ENCODE measurements around the gene DAZAP1. TPM values are rescaled to one million over a fixed set of nuclear protein-coding genes. Genes with fewer than 3 reads are reported as not detected.
A peak's percentile ranks its signal among the peaks of the same experiment; 100 is the strongest.

The DAZAP1 gene
- polyA plus RNA-seq, 1 donor (not counting 4 experiments of a cell fraction or from before 2014, with no cell fraction given), result 99.2 TPM

DNA sequence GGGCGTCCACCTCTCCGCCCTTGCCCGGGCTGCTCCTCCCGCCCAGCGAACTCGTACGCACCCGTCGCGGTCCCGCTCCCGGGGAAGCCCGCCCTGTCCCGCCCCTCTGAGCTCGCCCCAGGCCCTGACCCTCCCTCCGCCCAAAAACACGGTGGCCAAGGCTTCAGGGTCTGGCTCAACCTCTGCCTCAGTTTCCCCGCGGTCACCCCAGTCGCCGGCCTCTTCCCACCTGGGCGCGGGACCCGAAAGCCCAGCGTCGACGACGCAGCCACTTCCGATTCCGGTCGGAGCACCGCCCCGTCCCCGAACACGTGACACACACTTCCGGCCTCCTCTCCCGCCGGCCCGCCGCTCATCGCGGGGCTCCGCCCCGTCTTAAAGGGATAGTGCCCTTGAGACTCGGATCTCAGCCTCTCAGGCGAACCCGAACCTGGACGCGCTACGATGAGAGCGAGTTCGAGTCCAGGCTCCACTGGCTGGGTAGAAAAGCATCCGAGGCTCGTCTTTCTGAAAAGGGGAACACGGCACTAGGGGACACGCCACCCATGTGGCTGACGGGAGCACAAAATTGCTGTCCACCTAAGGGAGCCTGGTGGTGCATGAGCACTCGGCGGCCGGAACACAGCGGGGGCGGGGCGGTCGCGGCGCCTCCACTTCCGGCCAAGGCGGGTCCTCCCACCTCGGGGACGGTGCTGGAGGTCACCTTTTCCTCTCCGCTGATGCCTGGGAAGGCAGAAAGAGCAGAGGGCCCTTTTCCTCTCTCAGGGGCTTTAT, 71.7 kb downstream of the DAZAP1 start, which contains the start of gene C19orf25:
TSS of gene C19orf25 (minus strand) at position 282 of the 774 bp plus-strand sequence. CDS start 312 bp downstream, outside the sequence.
- H2AFZ ChIP-seq (ENCODE audit: control insufficient read depth, low read length), result peak within 1 kb of the TSS; percentile 98
- H3K4me2 ChIP-seq (ENCODE audit: control insufficient read depth, extremely low read depth, insufficient read depth, low read depth, low read length), result peak within 1 kb of the TSS; percentile 78
- peaks cover 4% of the 10 kb centered on the region for H3K9me1 ChIP-seq (ENCODE audit: control insufficient read depth, extremely low read depth, insufficient read depth, low read length)
- DNase-seq (ENCODE audit: low read depth, low spot score) (no peak), FAIRE-seq (peak; percentile 96)
- peaks cover 13% of the 10 kb centered on the region for H3K4me1 ChIP-seq (ENCODE audit: control insufficient read depth, extremely low read depth, insufficient read depth, low read length)
- H3K27ac ChIP-seq (ENCODE audit: control insufficient read depth, insufficient read depth, low read length), result peak within 1 kb of the TSS; percentile 20
- no peaks in the 10 kb centered on the region for H3K9me3 ChIP-seq (ENCODE audit: control insufficient read depth, low read depth, low read length)
- H3K4me3 ChIP-seq (ENCODE audit: control insufficient read depth in 2 of 3, extremely low read depth in 1 of 3, insufficient read depth in 2 of 3, low read depth in 1 of 3, low read length in 3 of 3), result peak within 1 kb of the TSS; percentile 87 to 99 (median 89)
- H4K20me1 ChIP-seq (ENCODE audit: control insufficient read depth, extremely low read depth, insufficient read depth, low read length), result no peaks in the 10 kb centered on the region
- peaks cover 26% of the 10 kb centered on the region for H3K79me2 ChIP-seq (ENCODE audit: control insufficient read depth, insufficient read depth, low read length)
- H3K36me3 ChIP-seq (ENCODE audit: control insufficient read depth in 2 of 2, extremely low read depth in 1 of 2, insufficient read depth in 2 of 2, low read length in 2 of 2), result peaks cover 5 to 15% of the 10 kb centered on the region in 2 experiments
- H3K27me3 ChIP-seq (ENCODE audit: control insufficient read depth, extremely low read depth, insufficient read depth, low read length), result no peaks in the 10 kb centered on the region
- dilution Hi-C loops (cut with MboI; ENCODE audit: extremely low pct_ligation_motif_present, low sequenced_read_pairs), result no loop called here
- TF ChIP-seq, protein P1, sequence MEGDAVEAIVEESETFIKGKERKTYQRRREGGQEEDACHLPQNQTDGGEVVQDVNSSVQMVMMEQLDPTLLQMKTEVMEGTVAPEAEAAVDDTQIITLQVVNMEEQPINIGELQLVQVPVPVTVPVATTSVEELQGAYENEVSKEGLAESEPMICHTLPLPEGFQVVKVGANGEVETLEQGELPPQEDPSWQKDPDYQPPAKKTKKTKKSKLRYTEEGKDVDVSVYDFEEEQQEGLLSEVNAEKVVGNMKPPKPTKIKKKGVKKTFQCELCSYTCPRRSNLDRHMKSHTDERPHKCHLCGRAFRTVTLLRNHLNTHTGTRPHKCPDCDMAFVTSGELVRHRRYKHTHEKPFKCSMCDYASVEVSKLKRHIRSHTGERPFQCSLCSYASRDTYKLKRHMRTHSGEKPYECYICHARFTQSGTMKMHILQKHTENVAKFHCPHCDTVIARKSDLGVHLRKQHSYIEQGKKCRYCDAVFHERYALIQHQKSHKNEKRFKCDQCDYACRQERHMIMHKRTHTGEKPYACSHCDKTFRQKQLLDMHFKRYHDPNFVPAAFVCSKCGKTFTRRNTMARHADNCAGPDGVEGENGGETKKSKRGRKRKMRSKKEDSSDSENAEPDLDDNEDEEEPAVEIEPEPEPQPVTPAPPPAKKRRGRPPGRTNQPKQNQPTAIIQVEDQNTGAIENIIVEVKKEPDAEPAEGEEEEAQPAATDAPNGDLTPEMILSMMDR (optimal IDR thresholded peaks at IDR 0.05 in 1 of 3, IDR thresholded peaks at IDR 0.05 in 1 of 3, conservative IDR thresholded peaks at IDR 0.05 in 1 of 3; ENCODE audit: extremely low read depth in 1 of 3, insufficient read depth in 2 of 3, low read length in 3 of 3), result no peak
- no peak for TF ChIP-seq EZH2 (IDR thresholded peaks at IDR 0.05; ENCODE audit: low read length)
- H3K9ac ChIP-seq (ENCODE audit: control insufficient read depth, extremely low read depth, insufficient read depth, low read length), result peak within 1 kb of the TSS; percentile 77

DNA sequence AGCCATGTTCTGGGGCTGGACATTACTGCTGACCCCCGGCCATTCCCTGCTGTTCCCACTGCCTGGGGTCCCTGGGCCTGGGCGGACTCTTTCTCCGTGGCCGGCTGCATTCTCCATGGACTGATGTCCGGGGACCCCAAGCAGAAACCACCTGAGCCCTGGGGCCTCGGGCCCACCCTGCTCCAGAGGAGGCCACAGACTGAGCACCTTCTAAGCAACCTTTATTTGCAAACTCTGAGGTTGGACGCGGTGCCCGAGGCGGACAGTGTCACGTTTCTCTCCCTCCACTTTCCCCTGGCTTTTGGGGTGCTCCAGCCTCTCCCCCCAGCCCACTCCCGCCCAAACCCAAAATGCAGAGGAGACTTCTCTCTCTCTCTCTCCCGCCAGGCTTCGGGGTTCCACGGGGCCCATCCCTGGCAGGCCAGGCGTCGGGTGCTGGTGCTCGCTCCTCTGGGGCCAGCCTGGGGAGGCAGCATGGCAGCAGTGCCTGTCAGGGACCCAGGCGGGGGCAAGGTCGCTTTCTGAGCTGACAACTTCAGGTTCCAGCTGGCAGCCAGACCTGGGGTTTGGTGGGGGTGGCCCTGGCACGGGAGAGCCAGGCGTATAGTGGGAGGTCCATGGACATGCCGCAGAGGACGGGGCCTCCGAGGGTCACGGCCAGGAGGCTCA, 74.0 kb downstream of the DAZAP1 start:
- DNase-seq (ENCODE audit: low read depth, low spot score), result no peak
- Histone ChIP-seq H3K9me1 (ENCODE audit: control insufficient read depth, extremely low read depth, insufficient read depth, low read length) (peaks cover 4% of the 10 kb centered on the region), H3K4me3 (ENCODE audit: control insufficient read depth in 2 of 3, extremely low read depth in 1 of 3, insufficient read depth in 2 of 3, low read depth in 1 of 3, low read length in 3 of 3) (no peak overlapping the region), H3K9ac (ENCODE audit: control insufficient read depth, extremely low read depth, insufficient read depth, low read length) (no peak overlapping the region), H3K27me3 (ENCODE audit: control insufficient read depth, extremely low read depth, insufficient read depth, low read length) (no peaks in the 10 kb centered on the region), H3K4me2 (ENCODE audit: control insufficient read depth, extremely low read depth, insufficient read depth, low read depth, low read length) (no peak overlapping the region), H3K4me1 (ENCODE audit: control insufficient read depth, extremely low read depth, insufficient read depth, low read length) (peaks cover 13% of the 10 kb centered on the region), H2AFZ (ENCODE audit: control insufficient read depth, low read length) (no peak overlapping the region), H3K27ac (ENCODE audit: control insufficient read depth, insufficient read depth, low read length) (no peak overlapping the region), H4K20me1 (ENCODE audit: control insufficient read depth, extremely low read depth, insufficient read depth, low read length) (no peaks in the 10 kb centered on the region), H3K79me2 (ENCODE audit: control insufficient read depth, insufficient read depth, low read length) (peaks cover 18% of the 10 kb centered on the region), H3K36me3 (ENCODE audit: control insufficient read depth in 2 of 2, extremely low read depth in 1 of 2, insufficient read depth in 2 of 2, low read length in 2 of 2) (peaks cover 0 to 6% of the 10 kb centered on the region in 2 experiments), H3K9me3 (ENCODE audit: control insufficient read depth, low read depth, low read length) (no peaks in the 10 kb centered on the region)
- no peak for FAIRE-seq
- dilution Hi-C loops (cut with MboI; ENCODE audit: extremely low pct_ligation_motif_present, low sequenced_read_pairs), result no loop called here
- TF ChIP-seq, protein P1 (optimal IDR thresholded peaks at IDR 0.05 in 1 of 3, IDR thresholded peaks at IDR 0.05 in 1 of 3, conservative IDR thresholded peaks at IDR 0.05 in 1 of 3; ENCODE audit: extremely low read depth in 1 of 3, insufficient read depth in 2 of 3, low read length in 3 of 3), result no peak
- no peak for TF ChIP-seq EZH2 (IDR thresholded peaks at IDR 0.05; ENCODE audit: low read length)

Data from keratinocyte (primary cell).